Adrenal gland (tissue), 12 donors: Measurements from ENCODE around the gene PALMD. TPM values are rescaled to one million over a fixed set of nuclear protein-coding genes. Genes with fewer than 3 reads are reported as not detected.

Experiments used
- DNase-seq, 7 donors: peaks; one replicate each; pipeline ENCODE4 v3.0.0-alpha.2; 2019 to 2020
- H3K27ac ChIP-seq, 5 donors: fragments of 200-600 bp; sonication (generic) in 4 of 5; 1 replicate in 3 of 5; 2 replicates in 2 of 5; pipeline versions ENCODE4 v1.5.1 to v1.8.0; 2016 to 2020; ENCODE audit warnings: mild to moderate bottlenecking in 1 of 5
- H3K27me3 ChIP-seq: fragments of 200-600 bp; 2 replicates; pipeline ENCODE4 v1.8.0; 2021
- H3K36me3 ChIP-seq, 2 donors: fragments of 200-600 bp; replicated peaks in 1 of 2; 1 replicate in 1 of 2; 2 replicates in 1 of 2; pipeline versions ENCODE4 v1.5.1 to v1.8.0; 2018 to 2022
- H3K4me1 ChIP-seq, 2 donors: fragments of 200-600 bp; replicated peaks in 1 of 2; 1 replicate in 1 of 2; 2 replicates in 1 of 2; pipeline versions ENCODE4 v1.5.1 to v1.8.0; 2018 to 2021
- H3K4me3 ChIP-seq, 4 donors: fragments of 200-600 bp; sonication (generic) in 3 of 4; one replicate each; pipeline ENCODE4 v1.5.1; 2016 to 2018
- H3K9me3 ChIP-seq, 3 donors: fragments of 200-600 bp; sonication (generic) in 1 of 3; replicated peaks in 1 of 3; 1 replicate in 2 of 3; 2 replicates in 1 of 3; pipeline versions ENCODE4 v1.5.1 to v1.8.0; 2016 to 2021
- POLR2A ChIP-seq, 2 donors: fragments of 450-650 bp; IDR thresholded peaks; one replicate each; pipeline ENCODE4 v1.6.1; 2017; ENCODE audit warnings: antibody characterized with exemption in 2 of 2, mild to moderate bottlenecking in 2 of 2, moderate library complexity in 1 of 2
- WGBS, 4 donors: extraction: QIAGEN DNeasy Blood & Tissue Kit in 2 of 4; methylation state at CpG; one replicate each; pipeline versions ENCODE4 v1.1.5 to v1.1.7; 2013 to 2017; 5-methylcytosine and 5-hydroxymethylcytosine counted together
- intact Hi-C, 2 donors: fragments of 100-400 bp; cut with DNase I; formaldehyde crosslinking; loops; one replicate each; pipeline versions ENCODE4 v1.14.1 to v1.15.0; 2022 to 2023
- polyA plus RNA-seq, 3 donors: library from polyadenylated mRNA; stranded (reverse); fragments of 200-250 nt in 2 of 3; fragments of 350-450 nt in 1 of 3; fragmentation: Illumina TruSeq in 1 of 3; extraction: RNeasy Lipid Tissue Mini Kit (QIAGEN cat#74804) in 1 of 3; gene quantifications; one replicate each; pipeline ENCODE4 v1.2.3, GENCODE V29; 2013 to 2014
- total RNA-seq, 9 donors: library from RNA; depleted of rRNA in 4 of 9; stranded (reverse); fragments of >200 nt in 4 of 9; fragments of 120-200 nt in 1 of 9; fragmentation: NEBNext Ultra II Directional in 1 of 9; extraction: Animal tissue kit (Norgen Biotek cat#: 25700) in 1 of 9; gene quantifications; one replicate each; pipeline versions ENCODE4 v1.1.0 to v1.2.4, GENCODE V29; 2013 to 2023
- TF ChIP-seq, protein P1 (sequence below), 6 experiments: fragments of 450-650 bp in 4 of 6; fragments of 200-600 bp in 2 of 6; sonication (generic) in 1 of 6; IDR thresholded peaks; 1 replicate in 5 of 6; 2 replicates in 1 of 6; pipeline versions ENCODE4 v1.5.1 to v1.8.0; 2016 to 2021; ENCODE audit warnings: antibody characterized with exemption in 6 of 6, mild to moderate bottlenecking in 2 of 6, moderate library complexity in 1 of 6
- donor health status: healthy with polysubstance abuse.
- donor health status: Bipolar disorder and iron deficiency.
- donor health status: DM: yes; HTN: yes; CAD: no.
- donor health status: DM: no; HTN: no; CAD: no.
- donor health status: DM: no; HTN: no; CAD: no.
- donor health status: DM: yes; HTN: yes; CAD: no.

PALMD gene
- total and polyA plus RNA-seq, 12 donors: 35.8 to 189 (median 66.0) TPM

GRCh38 chr1:99603699-99604560 is 42.0 kb upstream of the PALMD start:
- Histone ChIP-seq H3K36me3 (no peaks in the 10 kb centered on the region), H3K4me3 (peak overlapping the region in 1 of 4 donors; percentile 38), H3K27me3 (no peaks in the 10 kb centered on the region), H3K4me1 (peaks cover 8 to 22% of the 10 kb centered on the region in 2 donors), H3K27ac (peak overlapping the region in 3 of 5 donors; percentile 15 to 57 (median 31)), H3K9me3 (no peaks in the 10 kb centered on the region)
- DNase-seq: no peak
- TF ChIP-seq, protein P1, sequence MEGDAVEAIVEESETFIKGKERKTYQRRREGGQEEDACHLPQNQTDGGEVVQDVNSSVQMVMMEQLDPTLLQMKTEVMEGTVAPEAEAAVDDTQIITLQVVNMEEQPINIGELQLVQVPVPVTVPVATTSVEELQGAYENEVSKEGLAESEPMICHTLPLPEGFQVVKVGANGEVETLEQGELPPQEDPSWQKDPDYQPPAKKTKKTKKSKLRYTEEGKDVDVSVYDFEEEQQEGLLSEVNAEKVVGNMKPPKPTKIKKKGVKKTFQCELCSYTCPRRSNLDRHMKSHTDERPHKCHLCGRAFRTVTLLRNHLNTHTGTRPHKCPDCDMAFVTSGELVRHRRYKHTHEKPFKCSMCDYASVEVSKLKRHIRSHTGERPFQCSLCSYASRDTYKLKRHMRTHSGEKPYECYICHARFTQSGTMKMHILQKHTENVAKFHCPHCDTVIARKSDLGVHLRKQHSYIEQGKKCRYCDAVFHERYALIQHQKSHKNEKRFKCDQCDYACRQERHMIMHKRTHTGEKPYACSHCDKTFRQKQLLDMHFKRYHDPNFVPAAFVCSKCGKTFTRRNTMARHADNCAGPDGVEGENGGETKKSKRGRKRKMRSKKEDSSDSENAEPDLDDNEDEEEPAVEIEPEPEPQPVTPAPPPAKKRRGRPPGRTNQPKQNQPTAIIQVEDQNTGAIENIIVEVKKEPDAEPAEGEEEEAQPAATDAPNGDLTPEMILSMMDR (IDR thresholded peaks at IDR 0.05): no peak
- no peak for TF ChIP-seq POLR2A (IDR thresholded peaks at IDR 0.05)
- intact Hi-C loops: no loop called here
- 19 to 38% (median 24%) methylated on average over 1 of the region's 1 CpG for WGBS, 4 donors

- H3K4me3 ChIP-seq: no peak overlapping the region
- H3K36me3 ChIP-seq: no peaks in the 10 kb centered on the region
- no peak for DNase-seq
- intact Hi-C loops: no loop called here
- WGBS, 4 donors: 86 to 89% (median 88%) methylated on average over 2 of the region's 2 CpGs
- no peaks in the 10 kb centered on the region for H3K9me3 ChIP-seq
- no peak overlapping the region for H3K27ac ChIP-seq
- peaks cover 0 to under 1% of the 10 kb centered on the region in 2 donors for H3K4me1 ChIP-seq
- no peak for TF ChIP-seq POLR2A (IDR thresholded peaks at IDR 0.05)
- TF ChIP-seq, protein P1 (IDR thresholded peaks at IDR 0.05): no peak
- H3K27me3 ChIP-seq: no peaks in the 10 kb centered on the region
Observed at GRCh38 chr1:99606306-99606705, 39.6 kb upstream of the PALMD start.

- WGBS, 4 donors: 95 to 98% (median 96%) methylated on average over 1 of the region's 1 CpG
- Histone ChIP-seq H3K27me3 (no peaks in the 10 kb centered on the region), H3K9me3 (no peaks in the 10 kb centered on the region), H3K4me3 (no peak overlapping the region), H3K27ac (no peak overlapping the region), H3K4me1 (no peaks in the 10 kb centered on the region), H3K36me3 (no peaks in the 10 kb centered on the region)
- TF ChIP-seq, protein P1 (IDR thresholded peaks at IDR 0.05): no peak
- TF ChIP-seq POLR2A (IDR thresholded peaks at IDR 0.05): no peak
- intact Hi-C loops: no loop called here
- DNase-seq: no peak
Observed at GRCh38 chr1:99607590-99607989, 38.3 kb upstream of the PALMD start.

DNA sequence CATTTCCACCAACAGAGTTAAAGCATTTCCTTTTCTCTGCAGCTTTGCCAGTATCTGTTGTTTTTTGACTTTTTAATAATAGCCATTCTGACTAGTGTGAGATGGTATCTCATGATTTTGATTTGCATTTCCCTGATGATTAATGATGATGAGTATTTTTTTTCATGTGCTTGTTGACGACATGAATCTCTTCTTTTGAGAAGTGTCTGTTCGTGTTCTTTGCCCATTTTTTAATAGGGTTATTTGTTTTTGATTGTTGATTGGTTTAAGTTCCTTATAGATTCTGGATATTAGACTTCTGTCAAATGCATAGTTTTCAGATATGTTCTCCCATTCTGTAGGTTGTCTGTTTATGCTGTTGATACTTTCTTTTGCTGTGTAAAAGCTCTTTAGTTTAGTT is 37.9 kb upstream of the PALMD start:
- Histone ChIP-seq H3K27ac (no peak overlapping the region), H3K27me3 (no peaks in the 10 kb centered on the region), H3K4me3 (no peak overlapping the region), H3K9me3 (no peaks in the 10 kb centered on the region), H3K4me1 (no peaks in the 10 kb centered on the region), H3K36me3 (no peaks in the 10 kb centered on the region)
- DNase-seq: no peak
- intact Hi-C loops: no loop called here
- 76 to 85% (median 82%) methylated on average over 2 of the region's 2 CpGs for WGBS, 4 donors
- TF ChIP-seq, protein P1 (IDR thresholded peaks at IDR 0.05): no peak
- no peak for TF ChIP-seq POLR2A (IDR thresholded peaks at IDR 0.05)
